ENCODE results near the gene PTPRK.

The PTPRK gene

GRCh38 chr6:128186729-128187128, 333.7 kb downstream of the PTPRK start:
- no peak for TF ChIP-seq CTCF (IDR thresholded peaks at IDR 0.05)
- intact Hi-C loops (cut with DNase I; ENCODE audit: low total_unique reads), result no loop called here
- Histone ChIP-seq H3K27ac (no peak overlapping the region), H3K27me3 (no peaks in the 10 kb centered on the region), H3K36me3 (peaks cover 8 to 12% (median 10%) of the 10 kb centered on the region in 3 donors), H3K9me3 (no peaks in the 10 kb centered on the region), H3K4me1 (no peaks in the 10 kb centered on the region), H3K4me3 (no peak overlapping the region)
- DNase-seq, result no peak

- intact Hi-C loops (cut with DNase I; ENCODE audit: low total_unique reads), result no loop called here
- no peak for TF ChIP-seq CTCF (IDR thresholded peaks at IDR 0.05)
- DNase-seq, result no peak
- no peaks in the 10 kb centered on the region for H3K9me3 ChIP-seq
- peaks cover 8 to 12% (median 10%) of the 10 kb centered on the region in 3 donors for H3K36me3 ChIP-seq
- H3K4me1 ChIP-seq, result peaks cover 0 to 7% (median 0%) of the 10 kb centered on the region in 4 donors
- no peak overlapping the region for H3K27ac ChIP-seq
- no peaks in the 10 kb centered on the region for H3K27me3 ChIP-seq
- H3K4me3 ChIP-seq, result no peak overlapping the region
These were observed 340.4 kb downstream of the PTPRK start for GRCh38 chr6:128179876-128180438.

DNA sequence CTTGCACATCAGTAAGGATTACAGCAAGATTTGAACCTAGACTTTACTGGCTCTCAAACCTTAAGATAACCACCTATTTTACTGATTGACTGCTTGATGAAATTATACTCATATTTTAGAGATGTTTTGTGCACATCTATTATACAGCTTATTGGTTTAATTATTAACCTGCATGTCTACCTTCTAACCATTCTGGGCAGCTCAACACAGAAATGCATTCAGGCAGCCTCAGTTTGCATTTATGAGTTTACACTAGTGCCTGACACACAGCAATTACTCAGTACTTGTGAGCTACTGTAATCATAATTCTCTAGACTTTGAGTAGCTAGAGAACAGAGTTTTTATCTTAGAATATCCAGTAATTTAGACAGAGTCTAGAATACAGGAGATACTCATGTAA, 345.7 kb downstream of the PTPRK start:
- no peak overlapping the region for H3K27ac ChIP-seq
- no peak for DNase-seq
- no peak overlapping the region for H3K4me3 ChIP-seq
- TF ChIP-seq CTCF (IDR thresholded peaks at IDR 0.05), result no peak
- H3K36me3 ChIP-seq, result no peaks in the 10 kb centered on the region
- no peaks in the 10 kb centered on the region for H3K27me3 ChIP-seq
- no peaks in the 10 kb centered on the region for H3K9me3 ChIP-seq
- H3K4me1 ChIP-seq, result peaks cover 0 to 24% (median 8%) of the 10 kb centered on the region in 4 donors
- intact Hi-C loops (cut with DNase I; ENCODE audit: low total_unique reads), result no loop called here

- DNase-seq, result no peak
- H3K4me1 ChIP-seq, result peaks cover 0 to 25% (median 8%) of the 10 kb centered on the region in 4 donors
- H3K27ac ChIP-seq, result no peak overlapping the region
- no peak for TF ChIP-seq CTCF (IDR thresholded peaks at IDR 0.05)
- H3K9me3 ChIP-seq, result no peaks in the 10 kb centered on the region
- no peaks in the 10 kb centered on the region for H3K36me3 ChIP-seq
- no peak overlapping the region for H3K4me3 ChIP-seq
- no peaks in the 10 kb centered on the region for H3K27me3 ChIP-seq
- intact Hi-C loops (cut with DNase I; ENCODE audit: low total_unique reads), result no loop called here
These were observed 347.4 kb downstream of the PTPRK start for GRCh38 chr6:128172752-128173682.

DNA sequence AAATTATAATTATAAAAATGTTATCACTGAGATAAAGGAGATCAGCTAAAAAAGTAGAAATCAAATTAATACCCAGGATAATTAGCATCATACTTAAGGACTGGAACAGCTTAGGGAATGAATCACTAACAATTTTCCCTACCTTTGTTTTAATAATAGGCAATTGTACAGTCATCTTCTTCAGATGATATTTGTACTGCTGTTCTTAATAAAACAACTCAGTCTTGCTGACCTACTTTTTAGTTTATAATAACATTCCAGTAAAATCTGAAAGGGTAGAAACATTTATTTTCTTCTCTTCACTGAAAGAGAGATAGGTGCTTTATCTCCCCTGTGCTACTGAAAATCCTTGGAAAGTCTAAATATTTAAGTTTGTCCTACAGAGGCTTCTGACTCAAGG, 348.3 kb downstream of the PTPRK start:
- Histone ChIP-seq H3K9me3 (no peaks in the 10 kb centered on the region), H3K27ac (no peak overlapping the region), H3K36me3 (no peaks in the 10 kb centered on the region), H3K4me1 (peaks cover 0 to 32% (median 8%) of the 10 kb centered on the region in 4 donors), H3K4me3 (no peak overlapping the region), H3K27me3 (no peaks in the 10 kb centered on the region)
- intact Hi-C loops (cut with DNase I; ENCODE audit: low total_unique reads), result no loop called here
- no peak for TF ChIP-seq CTCF (IDR thresholded peaks at IDR 0.05)
- no peak for DNase-seq

Measured in tibial artery (tissue), 4 donors.